AG10803 (cell line): ENCODE measurements around the gene BNIP5.

Source experiments
- DNase-seq: peaks from one replicate; pipeline ENCODE4 v3.0.0; 2010; ENCODE audit warnings: low read depth
- H3K4me3 ChIP-seq: 2 replicates; pipeline ENCODE4 v1.5.1; 2011; ENCODE audit warnings: mild to moderate bottlenecking, low read length, control low read depth
- CTCF ChIP-seq: conservative IDR thresholded peaks from 2 replicates; pipeline ENCODE4 v1.5.1; 2011; ENCODE audit warnings: mild to moderate bottlenecking, low read length, control low read depth, inconsistent platforms

BNIP5 gene

GRCh38 chr6:36350082-36350481 is 13.4 kb upstream of the BNIP5 start:
- H3K4me3 ChIP-seq, result no peak overlapping the region
- no peak for TF ChIP-seq CTCF
- no peak for DNase-seq

GRCh38 chr6:36349240-36349639 is 12.6 kb upstream of the BNIP5 start:
- TF ChIP-seq CTCF, result no peak
- H3K4me3 ChIP-seq, result no peak overlapping the region
- no peak for DNase-seq

- no peak for DNase-seq
- no peak overlapping the region for H3K4me3 ChIP-seq
- TF ChIP-seq CTCF, result no peak
Observed at GRCh38 chr6:36347621-36348020, 10.9 kb upstream of the BNIP5 start.

GRCh38 chr6:36346486-36347273 is 10.0 kb upstream of the BNIP5 start:
- DNase-seq, result no peak
- H3K4me3 ChIP-seq, result no peak overlapping the region
- TF ChIP-seq CTCF, result no peak

- DNase-seq, result no peak
- no peak overlapping the region for H3K4me3 ChIP-seq
- no peak for TF ChIP-seq CTCF
Observed at GRCh38 chr6:36345681-36346466, 9.2 kb upstream of the BNIP5 start.

GRCh38 chr6:36343109-36343680 is 6.5 kb upstream of the BNIP5 start:
- TF ChIP-seq CTCF, result no peak
- no peak for DNase-seq
- H3K4me3 ChIP-seq, result no peak overlapping the region
